BJ (cell line): ENCODE results near the gene CIROP. TPM values are rescaled to one million over a fixed set of nuclear protein-coding genes. Genes with fewer than 3 reads are reported as not detected.
A peak's percentile ranks its signal among the peaks of the same experiment; 100 is the strongest.

Source experiments
- CTCF ChIA-PET: fragments of 350-600 bp; formaldehyde crosslinking; extraction: SDS; loops from one replicate; lab custom pipeline; 2021; ENCODE audit warnings: antibody characterized with exemption, inconsistent platforms; lab: Yijun Ruan, JAX
- POLR2A ChIA-PET: fragments of 300-600 bp; sonication (Branson Sonifier 250); formaldehyde crosslinking; extraction: SDS; loops from one replicate; lab custom pipeline; 2021; ENCODE audit warnings: antibody characterized with exemption; lab: Charles Lee
- DNase-seq: peaks from one replicate; pipeline ENCODE4 v3.0.0-alpha.2; 2011; ENCODE audit warnings: low read depth
- H3K27me3 ChIP-seq: 2 replicates; pipeline ENCODE4 v1.6.0; 2011; ENCODE audit warnings: low read length; ENCODE audit not compliant: control insufficient read depth, insufficient read depth
- H3K36me3 ChIP-seq: 2 replicates; pipeline ENCODE4 v1.5.1; 2011; ENCODE audit warnings: low read length; ENCODE audit not compliant: control insufficient read depth, insufficient read depth
- H3K4me3 ChIP-seq: 2 replicates; pipeline ENCODE4 v1.5.1; 2011; ENCODE audit warnings: low read depth, mild to moderate bottlenecking, control low read depth, low read length
- polyA plus RNA-seq: library from polyadenylated mRNA; depleted of rRNA; stranded (reverse); fragments of >200 nt; gene quantifications from 2 replicates; pipeline ENCODE4 v1.2.3, GENCODE V29; 2011
- TF ChIP-seq, protein P1 (sequence below): IDR thresholded peaks from 2 replicates; pipeline ENCODE4 v1.5.1; 2011; ENCODE audit warnings: low read depth, mild to moderate bottlenecking, control low read depth, inconsistent platforms, low read length, moderate library complexity; ENCODE audit not compliant: insufficient read depth

The CIROP gene
- polyA plus RNA-seq, 1 experiment = 0.07 TPM

DNA sequence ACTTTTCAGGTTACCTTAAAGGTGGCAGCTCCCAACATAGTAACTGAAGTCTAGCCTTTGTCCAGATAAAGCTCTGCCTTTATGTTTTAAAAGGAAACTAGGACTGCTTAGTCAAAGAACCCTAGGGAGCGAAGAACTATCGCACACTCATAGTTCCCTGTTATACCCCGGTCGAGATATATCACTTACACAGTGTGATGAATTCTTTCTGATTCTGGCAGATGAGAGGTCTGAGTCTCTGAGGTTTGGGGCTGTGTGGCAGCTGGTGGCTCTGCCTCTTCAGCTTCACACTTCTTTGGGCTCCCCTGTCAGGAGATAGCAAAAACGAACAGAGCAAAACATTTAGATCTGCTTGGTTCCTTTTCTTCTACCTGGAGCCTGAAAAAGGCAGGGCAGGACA lies 26.8 kb downstream of the CIROP start:
- H3K4me3 ChIP-seq = no peak overlapping the region
- no peak for DNase-seq
- H3K27me3 ChIP-seq = no peaks in the 10 kb centered on the region
- ChIA-PET CTCF (interaction anchor here (0.7 to 6.7 kb wide), 17 partner anchors 8 to 101 kb away, joined by 3 to 120 read pairs (median 15); partner anchors contain the start of genes ACIN1, C14orf119 and CIROP), POLR2A (interaction anchor here (1.1 to 2.0 kb wide), 2 partner anchors 9 to 17 kb away, joined by 7 to 10 read pairs; partner anchors contain the start of genes ACIN1 and C14orf119)
- TF ChIP-seq, protein P1, sequence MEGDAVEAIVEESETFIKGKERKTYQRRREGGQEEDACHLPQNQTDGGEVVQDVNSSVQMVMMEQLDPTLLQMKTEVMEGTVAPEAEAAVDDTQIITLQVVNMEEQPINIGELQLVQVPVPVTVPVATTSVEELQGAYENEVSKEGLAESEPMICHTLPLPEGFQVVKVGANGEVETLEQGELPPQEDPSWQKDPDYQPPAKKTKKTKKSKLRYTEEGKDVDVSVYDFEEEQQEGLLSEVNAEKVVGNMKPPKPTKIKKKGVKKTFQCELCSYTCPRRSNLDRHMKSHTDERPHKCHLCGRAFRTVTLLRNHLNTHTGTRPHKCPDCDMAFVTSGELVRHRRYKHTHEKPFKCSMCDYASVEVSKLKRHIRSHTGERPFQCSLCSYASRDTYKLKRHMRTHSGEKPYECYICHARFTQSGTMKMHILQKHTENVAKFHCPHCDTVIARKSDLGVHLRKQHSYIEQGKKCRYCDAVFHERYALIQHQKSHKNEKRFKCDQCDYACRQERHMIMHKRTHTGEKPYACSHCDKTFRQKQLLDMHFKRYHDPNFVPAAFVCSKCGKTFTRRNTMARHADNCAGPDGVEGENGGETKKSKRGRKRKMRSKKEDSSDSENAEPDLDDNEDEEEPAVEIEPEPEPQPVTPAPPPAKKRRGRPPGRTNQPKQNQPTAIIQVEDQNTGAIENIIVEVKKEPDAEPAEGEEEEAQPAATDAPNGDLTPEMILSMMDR = no peak
- H3K36me3 ChIP-seq = peaks cover 26% of the 10 kb centered on the region

GRCh38 chr14:23076785-23077408 lies 27.9 kb downstream of the CIROP start:
- no peak for DNase-seq
- POLR2A ChIA-PET = no interaction called here
- TF ChIP-seq, protein P1 = peak; percentile 70
- Histone ChIP-seq H3K27me3 (no peaks in the 10 kb centered on the region), H3K4me3 (no peak overlapping the region), H3K36me3 (peaks cover 28% of the 10 kb centered on the region)
- CTCF ChIA-PET = interaction anchor here (0.7 to 6.7 kb wide), 28 partner anchors 9 to 522 kb away, joined by 3 to 120 read pairs (median 6); partner anchors contain the start of genes ACIN1, C14orf119, CIROP and PRMT5

GRCh38 chr14:23074906-23075305 lies 29.9 kb downstream of the CIROP start:
- Histone ChIP-seq H3K36me3 (peaks cover 22% of the 10 kb centered on the region), H3K27me3 (no peaks in the 10 kb centered on the region)
- POLR2A ChIA-PET = no interaction called here

GRCh38 chr14:23071921-23072539 lies 32.8 kb downstream of the CIROP start:
- Histone ChIP-seq H3K4me3 (no peak overlapping the region), H3K27me3 (no peaks in the 10 kb centered on the region), H3K36me3 (peaks cover 26% of the 10 kb centered on the region)
- POLR2A ChIA-PET = interaction anchor here (1.0 kb wide), 1 partner anchor 23 kb away, joined by 3 read pairs; the partner anchor contains the start of gene ACIN1
- TF ChIP-seq, protein P1 = no peak
- CTCF ChIA-PET = interaction anchor here (0.7 to 4.7 kb wide), 10 partner anchors 10 to 86 kb away, joined by 3 to 57 read pairs (median 7); partner anchors contain the start of gene ACIN1
- no peak for DNase-seq

More at GRCh38 chr14:23074906-23075305, 29.9 kb downstream of the CIROP start:
- no peak for DNase-seq
- TF ChIP-seq, protein P1 = no peak
- CTCF ChIA-PET = interaction anchor here (0.7 to 6.7 kb wide), 5 partner anchors 12 to 174 kb away, joined by 3 to 120 read pairs (median 24); partner anchors contain the start of genes ACIN1 and C14orf119
- H3K4me3 ChIP-seq = no peak overlapping the region
